ENCODE measurements around the gene ZSCAN23.

- TF ChIP-seq, protein P1, sequence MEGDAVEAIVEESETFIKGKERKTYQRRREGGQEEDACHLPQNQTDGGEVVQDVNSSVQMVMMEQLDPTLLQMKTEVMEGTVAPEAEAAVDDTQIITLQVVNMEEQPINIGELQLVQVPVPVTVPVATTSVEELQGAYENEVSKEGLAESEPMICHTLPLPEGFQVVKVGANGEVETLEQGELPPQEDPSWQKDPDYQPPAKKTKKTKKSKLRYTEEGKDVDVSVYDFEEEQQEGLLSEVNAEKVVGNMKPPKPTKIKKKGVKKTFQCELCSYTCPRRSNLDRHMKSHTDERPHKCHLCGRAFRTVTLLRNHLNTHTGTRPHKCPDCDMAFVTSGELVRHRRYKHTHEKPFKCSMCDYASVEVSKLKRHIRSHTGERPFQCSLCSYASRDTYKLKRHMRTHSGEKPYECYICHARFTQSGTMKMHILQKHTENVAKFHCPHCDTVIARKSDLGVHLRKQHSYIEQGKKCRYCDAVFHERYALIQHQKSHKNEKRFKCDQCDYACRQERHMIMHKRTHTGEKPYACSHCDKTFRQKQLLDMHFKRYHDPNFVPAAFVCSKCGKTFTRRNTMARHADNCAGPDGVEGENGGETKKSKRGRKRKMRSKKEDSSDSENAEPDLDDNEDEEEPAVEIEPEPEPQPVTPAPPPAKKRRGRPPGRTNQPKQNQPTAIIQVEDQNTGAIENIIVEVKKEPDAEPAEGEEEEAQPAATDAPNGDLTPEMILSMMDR (IDR thresholded peaks at IDR 0.05): no peak
- TF ChIP-seq EP300 (IDR thresholded peaks at IDR 0.05): no peak
Observed at GRCh38 chr6:28480253-28480932, 37.1 kb upstream of the ZSCAN23 start.
